Activated T-helper 17 cell treated with anti-CD3 and anti-CD28 coated beads, Interleukin-2, amount 50 U/mL, for 72 hours (primary cell): ENCODE measurements around the gene BBOF1. TPM values are rescaled to one million over a fixed set of nuclear protein-coding genes. Genes with fewer than 3 reads are reported as not detected.
"Not testable (repeated sequence)": the region's sequence is repeated elsewhere in the genome, so short reads cannot be mapped to it uniquely, and the experiment has no call there.

ENCODE experiments used
- ATAC-seq: fragments of 150-1000 bp; cut with Tn5 transposase; replicated peaks from 2 replicates; pipeline ENCODE4 v1.10.0; 2021; ENCODE audit warnings: mild to moderate bottlenecking, moderate library complexity
- H3K27ac Mint-ChIP-seq: one replicate; pipeline ENCODE4 v1.8.0; 2022; ENCODE audit warnings: mixed read lengths
- H3K27me3 Mint-ChIP-seq: one replicate; pipeline ENCODE4 v1.8.0; 2022; ENCODE audit warnings: mixed read lengths
- H3K36me3 Mint-ChIP-seq: one replicate; pipeline ENCODE4 v1.8.0; 2022; ENCODE audit warnings: low read depth, mild to moderate bottlenecking, mixed read lengths
- H3K4me1 Mint-ChIP-seq: one replicate; pipeline ENCODE4 v1.8.0; 2022; ENCODE audit warnings: mixed read lengths
- H3K4me3 Mint-ChIP-seq: one replicate; pipeline ENCODE4 v1.8.0; 2022; ENCODE audit warnings: mild to moderate bottlenecking, mixed read lengths
- H3K9me3 Mint-ChIP-seq: one replicate; pipeline ENCODE4 v1.8.0; 2022; ENCODE audit warnings: mixed read lengths
- total RNA-seq, 2 donors: library from RNA; stranded (reverse); gene quantifications; one replicate each; pipeline ENCODE4 v1.2.3, GENCODE V29; 2022

Gene BBOF1
- total RNA-seq, 2 donors from 2014 or later = 0.91 to 1.2 TPM

- Mint-ChIP-seq H3K4me1 (peaks cover 21% of the 10 kb centered on the region), H3K9me3 (no peaks in the 10 kb centered on the region), H3K27me3 (no peaks in the 10 kb centered on the region), H3K27ac (peak overlapping the region; percentile 44), H3K4me3 (peak overlapping the region; percentile 1), H3K36me3 (peaks cover 45% of the 10 kb centered on the region)
- no peak for ATAC-seq
These were observed 70.3 kb downstream of the BBOF1 start for GRCh38 chr14:74089251-74090020.

- H3K9me3 Mint-ChIP-seq = no peaks in the 10 kb centered on the region
- H3K4me1 Mint-ChIP-seq = no peaks in the 10 kb centered on the region
- H3K36me3 Mint-ChIP-seq = peaks cover 70% of the 10 kb centered on the region
- H3K4me3 Mint-ChIP-seq = no peak overlapping the region
- no peaks in the 10 kb centered on the region for H3K27me3 Mint-ChIP-seq
- no peak for ATAC-seq
- no peak overlapping the region for H3K27ac Mint-ChIP-seq
These were observed 86.2 kb downstream of the BBOF1 start for GRCh38 chr14:74105381-74105780.

GRCh38 chr14:74109369-74109768, 90.2 kb downstream of the BBOF1 start:
- Mint-ChIP-seq H3K27me3 (no peaks in the 10 kb centered on the region), H3K36me3 (peaks cover 57% of the 10 kb centered on the region), H3K4me1 (no peaks in the 10 kb centered on the region), H3K9me3 (no peaks in the 10 kb centered on the region), H3K4me3 (no peak overlapping the region), H3K27ac (no peak overlapping the region)
- no peak for ATAC-seq

GRCh38 chr14:74111395-74112216, 92.5 kb downstream of the BBOF1 start:
- H3K4me3 Mint-ChIP-seq = not testable (repeated sequence)
- peaks cover 37% of the 10 kb centered on the region for H3K36me3 Mint-ChIP-seq

More at GRCh38 chr14:74111395-74112216, 92.5 kb downstream of the BBOF1 start:
- not testable (repeated sequence) for H3K27ac Mint-ChIP-seq, H3K4me1 Mint-ChIP-seq, H3K9me3 Mint-ChIP-seq, H3K27me3 Mint-ChIP-seq
- peak; percentile 59 for ATAC-seq

Other genes starting within 250 kb of the BBOF1 start
- gene PTGR2, start 167.5 kb upstream of the BBOF1 start, total RNA-seq = 10 to 100 TPM in 1 of 2 donors, 1 to 10 TPM in 1; 4.1 to 10.3 TPM
- gene ZNF410, start 132.5 kb upstream of the BBOF1 start, total RNA-seq = 10 to 100 TPM; 60.5 to 63.1 TPM
- 1 to 10 TPM; 1.7 to 3.2 TPM for gene FAM161B, start 69.3 kb upstream of the BBOF1 start, total RNA-seq
- gene COQ6, start 69.0 kb upstream of the BBOF1 start, total RNA-seq = 10 to 100 TPM; 20.6 to 22.6 TPM
- 10 to 100 TPM in 1 of 2 donors, 1 to 10 TPM in 1; 5.6 to 10.4 TPM for gene ENTPD5, start 61 bp upstream of the BBOF1 start, total RNA-seq
- 10 to 100 TPM; 12.3 to 27.2 TPM for gene ALDH6A1, start 65.1 kb downstream of the BBOF1 start, total RNA-seq
- gene LIN52, start 65.6 kb downstream of the BBOF1 start, total RNA-seq = 10 to 100 TPM; 15.4 to 19.7 TPM
- not detected for gene VSX2, start 220.1 kb downstream of the BBOF1 start, total RNA-seq